B cell (primary cell): ENCODE results near the gene TMCO1.

Experiments
- CTCF ChIP-seq: fragments of 200-600 bp; IDR thresholded peaks from one replicate; pipeline ENCODE4 v1.8.0; 2022; ENCODE audit warnings: antibody characterized with exemption, mild to moderate bottlenecking
- EZH2 ChIP-seq: IDR thresholded peaks from 2 replicates; pipeline ENCODE4 v1.6.1; 2012; ENCODE audit warnings: borderline replicate concordance, low read depth, mild to moderate bottlenecking, moderate library complexity, low read length; ENCODE audit not compliant: insufficient read depth, poor library complexity, severe bottlenecking

- no peak for TF ChIP-seq CTCF
- no peak for TF ChIP-seq EZH2
Measured at GRCh38 chr1:165737196-165737595, 31.5 kb downstream of the TMCO1 start.
